Mesodermal cell (in vitro differentiated cells): ENCODE data around the gene ST6GALNAC4.

Source experiments
- H3K27ac ChIP-seq: 2 replicates; pipeline ENCODE4 v1.7.0; 2013; ENCODE audit warnings: mild to moderate bottlenecking, low read depth, low read length, moderate library complexity; ENCODE audit not compliant: severe bottlenecking
- H3K36me3 ChIP-seq: 2 replicates; pipeline ENCODE4 v1.7.1; 2013; ENCODE audit warnings: mild to moderate bottlenecking, low read length, moderate library complexity; ENCODE audit not compliant: control insufficient read depth, insufficient read depth
- H3K4me1 ChIP-seq: one replicate; pipeline ENCODE4 v1.7.1; 2013; ENCODE audit warnings: mild to moderate bottlenecking, low read length; ENCODE audit not compliant: insufficient read depth, control insufficient read depth, poor library complexity, severe bottlenecking
- H3K4me3 ChIP-seq: 2 replicates; pipeline ENCODE4 v1.7.0; 2013; ENCODE audit warnings: low read length, control low read depth, mild to moderate bottlenecking; ENCODE audit not compliant: insufficient read depth, poor library complexity, severe bottlenecking; ENCODE audit errors: extremely low read depth
- H3K9me3 ChIP-seq: 2 replicates; pipeline ENCODE4 v1.7.1; 2013; ENCODE audit warnings: mild to moderate bottlenecking, low read length, moderate library complexity; ENCODE audit not compliant: control insufficient read depth
- WGBS, 2 experiments: methylation state at CpG; one replicate each; pipeline ENCODE4 v1.1.5; 2013; ENCODE audit warnings: missing lambda C conversion rate in 2 of 2; ENCODE audit not compliant: insufficient coverage in 2 of 2; 5-methylcytosine and 5-hydroxymethylcytosine counted together

ST6GALNAC4 gene

GRCh38 chr9:127868278-127868902 lies 48.5 kb downstream of the ST6GALNAC4 start:
- peaks cover 11% of the 10 kb centered on the region for H3K4me1 ChIP-seq
- H3K9me3 ChIP-seq: no peaks in the 10 kb centered on the region
- no peak overlapping the region for H3K4me3 ChIP-seq
- no peak overlapping the region for H3K27ac ChIP-seq
- peaks cover 17% of the 10 kb centered on the region for H3K36me3 ChIP-seq
- WGBS, 2 experiments: 96% methylated on average over 14 to 18 of the region's 18 CpGs

- Histone ChIP-seq H3K36me3 (peaks cover 17% of the 10 kb centered on the region), H3K27ac (no peak overlapping the region), H3K9me3 (no peaks in the 10 kb centered on the region), H3K4me3 (no peak overlapping the region), H3K4me1 (peaks cover 9% of the 10 kb centered on the region)
- 90 to 91% methylated on average over 23 to 26 of the region's 30 CpGs for WGBS, 2 experiments
These were observed 49.2 kb downstream of the ST6GALNAC4 start for GRCh38 chr9:127867356-127868277.

- WGBS, 2 experiments: 100% methylated on average over 10 to 11 of the region's 13 CpGs
- H3K9me3 ChIP-seq: no peaks in the 10 kb centered on the region
- H3K36me3 ChIP-seq: peaks cover 17% of the 10 kb centered on the region
- no peak overlapping the region for H3K27ac ChIP-seq
- peaks cover 14% of the 10 kb centered on the region for H3K4me1 ChIP-seq
- H3K4me3 ChIP-seq: no peak overlapping the region
These were observed 50.3 kb downstream of the ST6GALNAC4 start for GRCh38 chr9:127866535-127866934.

- 81 to 84% methylated on average over 13 to 16 of the region's 19 CpGs for WGBS, 2 experiments
- Histone ChIP-seq H3K9me3 (no peaks in the 10 kb centered on the region), H3K4me1 (peaks cover 14% of the 10 kb centered on the region), H3K4me3 (no peak overlapping the region), H3K36me3 (peaks cover 15% of the 10 kb centered on the region), H3K27ac (no peak overlapping the region)
These were observed 51.0 kb downstream of the ST6GALNAC4 start for GRCh38 chr9:127865645-127866464.

GRCh38 chr9:127863191-127863621 lies 53.6 kb downstream of the ST6GALNAC4 start:
- H3K4me1 ChIP-seq: peaks cover 14% of the 10 kb centered on the region
- no peak overlapping the region for H3K27ac ChIP-seq
- 88 to 92% methylated on average over 10 of the region's 13 CpGs for WGBS, 2 experiments
- no peak overlapping the region for H3K4me3 ChIP-seq
- H3K36me3 ChIP-seq: peaks cover 4% of the 10 kb centered on the region
- no peaks in the 10 kb centered on the region for H3K9me3 ChIP-seq

GRCh38 chr9:127862075-127863011 lies 54.5 kb downstream of the ST6GALNAC4 start:
- WGBS, 2 experiments: 78 to 82% methylated on average over 17 to 24 of the region's 29 CpGs
- H3K27ac ChIP-seq: peak overlapping the region; percentile 33
- H3K4me3 ChIP-seq: no peak overlapping the region
- H3K9me3 ChIP-seq: no peaks in the 10 kb centered on the region
- peaks cover 2% of the 10 kb centered on the region for H3K36me3 ChIP-seq
- H3K4me1 ChIP-seq: peaks cover 17% of the 10 kb centered on the region

GRCh38 chr9:127860779-127861178 lies 56.1 kb downstream of the ST6GALNAC4 start:
- H3K36me3 ChIP-seq: no peaks in the 10 kb centered on the region
- H3K9me3 ChIP-seq: no peaks in the 10 kb centered on the region
- WGBS, 2 experiments: 98 to 99% methylated on average over 10 of the region's 11 CpGs
- H3K27ac ChIP-seq: no peak overlapping the region
- peaks cover 17% of the 10 kb centered on the region for H3K4me1 ChIP-seq
- H3K4me3 ChIP-seq: no peak overlapping the region

- no peaks in the 10 kb centered on the region for H3K9me3 ChIP-seq
- 82 to 87% methylated on average over 8 of the region's 8 CpGs for WGBS, 2 experiments
These were observed 56.6 kb downstream of the ST6GALNAC4 start for GRCh38 chr9:127860260-127860659.

GRCh38 chr9:127858041-127858512 lies 58.8 kb downstream of the ST6GALNAC4 start:
- Histone ChIP-seq H3K27ac (no peak overlapping the region), H3K36me3 (no peaks in the 10 kb centered on the region), H3K4me1 (peaks cover 30% of the 10 kb centered on the region), H3K4me3 (no peak overlapping the region), H3K9me3 (no peaks in the 10 kb centered on the region)
- WGBS, 2 experiments: 91 to 96% methylated on average over 12 of the region's 12 CpGs

More at GRCh38 chr9:127860260-127860659, 56.6 kb downstream of the ST6GALNAC4 start:
- H3K27ac ChIP-seq: no peak overlapping the region
- no peak overlapping the region for H3K4me3 ChIP-seq
- no peaks in the 10 kb centered on the region for H3K36me3 ChIP-seq
- H3K4me1 ChIP-seq: peaks cover 20% of the 10 kb centered on the region
